ENCODE results near the gene RYR3.

GRCh38 chr15:33392453-33392852 is 81.7 kb downstream of the RYR3 start:
- TF ChIP-seq CTCF (conservative IDR thresholded peaks at IDR 0.05; ENCODE audit: low read depth, low read length) = no peak
- TF ChIP-seq EZH2 (IDR thresholded peaks at IDR 0.05; ENCODE audit: borderline replicate concordance, low read depth, low read length, poor library complexity, severe bottlenecking) = no peak

Measured in A673 (cell line).